ENCODE results near the gene CSPG5.
A peak's percentile ranks its signal among the peaks of the same experiment; 100 is the strongest.

CSPG5 gene

GRCh38 chr3:47512416-47513124, 66.1 kb downstream of the CSPG5 start:
- FAIRE-seq (no peak), DNase-seq (ENCODE audit: insufficient read length) (no peak)

More at GRCh38 chr3:47512416-47513124, 66.1 kb downstream of the CSPG5 start:
- TF ChIP-seq POLR2A (IDR thresholded peaks at IDR 0.05; ENCODE audit: low read depth, low read length) (0 out of 2 replicates have a peak, but pooled peaks have one; percentile 12), TAF1 (IDR thresholded peaks at IDR 0.05; ENCODE audit: borderline replicate concordance, low read depth, low read length) (no peak), POLR2AphosphoS5 (IDR thresholded peaks at IDR 0.05; ENCODE audit: low read depth, low read length) (no peak)
